Ishikawa (cell line): Measurements from ENCODE around the gene DPYSL3.

Experiments used
- CEBPB ChIP-seq: IDR thresholded peaks from 2 replicates; pipeline ENCODE4 v1.6.1; 2012
- CREB1 ChIP-seq: IDR thresholded peaks from 2 replicates; pipeline ENCODE4 v1.6.1; 2012; ENCODE audit warnings: low read depth
- EGR1 ChIP-seq: IDR thresholded peaks from 2 replicates; pipeline ENCODE4 v1.6.1; 2012
- EP300 ChIP-seq: IDR thresholded peaks from 2 replicates; pipeline ENCODE4 v1.6.1; 2012; ENCODE audit warnings: borderline replicate concordance
- FOXM1 ChIP-seq: IDR thresholded peaks from 2 replicates; pipeline ENCODE4 v1.6.1; 2012; ENCODE audit warnings: low read depth, borderline replicate concordance
- MAX ChIP-seq: IDR thresholded peaks from 2 replicates; pipeline ENCODE4 v1.6.1; 2012
- NFIC ChIP-seq: IDR thresholded peaks from 2 replicates; pipeline ENCODE4 v1.6.1; 2012
- RAD21 ChIP-seq: IDR thresholded peaks from 2 replicates; pipeline ENCODE4 v1.6.1; 2012; ENCODE audit warnings: low read depth
- TAF1 ChIP-seq: IDR thresholded peaks from 2 replicates; pipeline ENCODE4 v1.6.1; 2012; ENCODE audit warnings: low read depth, mild to moderate bottlenecking
- TCF12 ChIP-seq: IDR thresholded peaks from 2 replicates; pipeline ENCODE4 v1.6.1; 2012; ENCODE audit warnings: low read depth
- TEAD4 ChIP-seq: IDR thresholded peaks from 2 replicates; pipeline ENCODE4 v1.6.1; 2012
- USF1 ChIP-seq: IDR thresholded peaks from 2 replicates; pipeline ENCODE4 v1.6.1; 2012
- YY1 ChIP-seq: IDR thresholded peaks from 2 replicates; pipeline ENCODE4 v1.6.1; 2012; ENCODE audit warnings: low read depth
- ZBTB7A ChIP-seq: IDR thresholded peaks from 2 replicates; pipeline ENCODE4 v1.6.1; 2012; ENCODE audit warnings: low read depth
- TF ChIP-seq, protein P1 (sequence below): IDR thresholded peaks from 2 replicates; pipeline ENCODE4 v1.6.1; 2012; ENCODE audit warnings: low read depth, mild to moderate bottlenecking

Gene DPYSL3

DNA sequence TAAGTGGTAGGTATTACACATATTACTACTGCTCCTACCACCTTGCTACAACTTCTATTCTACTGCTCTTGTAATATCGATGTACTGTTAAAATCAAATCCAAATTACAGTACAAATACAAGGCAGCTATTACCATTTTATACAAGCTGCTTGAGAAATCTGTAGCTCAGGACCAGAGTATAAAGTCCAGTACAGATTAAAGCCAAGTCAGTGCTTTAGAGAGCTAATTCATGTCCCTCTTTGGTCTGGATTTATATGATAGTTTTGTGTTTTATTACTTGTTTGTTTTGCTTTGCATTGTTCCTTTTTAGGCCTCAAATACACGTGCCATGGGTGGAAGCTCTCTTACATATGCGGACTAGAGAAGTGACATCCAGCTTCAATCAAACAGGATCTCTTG lies 75.8 kb downstream of the DPYSL3 start:
- TF ChIP-seq, protein P1, sequence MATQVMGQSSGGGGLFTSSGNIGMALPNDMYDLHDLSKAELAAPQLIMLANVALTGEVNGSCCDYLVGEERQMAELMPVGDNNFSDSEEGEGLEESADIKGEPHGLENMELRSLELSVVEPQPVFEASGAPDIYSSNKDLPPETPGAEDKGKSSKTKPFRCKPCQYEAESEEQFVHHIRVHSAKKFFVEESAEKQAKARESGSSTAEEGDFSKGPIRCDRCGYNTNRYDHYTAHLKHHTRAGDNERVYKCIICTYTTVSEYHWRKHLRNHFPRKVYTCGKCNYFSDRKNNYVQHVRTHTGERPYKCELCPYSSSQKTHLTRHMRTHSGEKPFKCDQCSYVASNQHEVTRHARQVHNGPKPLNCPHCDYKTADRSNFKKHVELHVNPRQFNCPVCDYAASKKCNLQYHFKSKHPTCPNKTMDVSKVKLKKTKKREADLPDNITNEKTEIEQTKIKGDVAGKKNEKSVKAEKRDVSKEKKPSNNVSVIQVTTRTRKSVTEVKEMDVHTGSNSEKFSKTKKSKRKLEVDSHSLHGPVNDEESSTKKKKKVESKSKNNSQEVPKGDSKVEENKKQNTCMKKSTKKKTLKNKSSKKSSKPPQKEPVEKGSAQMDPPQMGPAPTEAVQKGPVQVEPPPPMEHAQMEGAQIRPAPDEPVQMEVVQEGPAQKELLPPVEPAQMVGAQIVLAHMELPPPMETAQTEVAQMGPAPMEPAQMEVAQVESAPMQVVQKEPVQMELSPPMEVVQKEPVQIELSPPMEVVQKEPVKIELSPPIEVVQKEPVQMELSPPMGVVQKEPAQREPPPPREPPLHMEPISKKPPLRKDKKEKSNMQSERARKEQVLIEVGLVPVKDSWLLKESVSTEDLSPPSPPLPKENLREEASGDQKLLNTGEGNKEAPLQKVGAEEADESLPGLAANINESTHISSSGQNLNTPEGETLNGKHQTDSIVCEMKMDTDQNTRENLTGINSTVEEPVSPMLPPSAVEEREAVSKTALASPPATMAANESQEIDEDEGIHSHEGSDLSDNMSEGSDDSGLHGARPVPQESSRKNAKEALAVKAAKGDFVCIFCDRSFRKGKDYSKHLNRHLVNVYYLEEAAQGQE: no peak
- no peak for TF ChIP-seq EP300
- no peak for TF ChIP-seq CEBPB
- no peak for TF ChIP-seq ZBTB7A
- no peak for TF ChIP-seq TEAD4
- TF ChIP-seq RAD21: no peak
- TF ChIP-seq TCF12: no peak
- TF ChIP-seq USF1: no peak
- no peak for TF ChIP-seq EGR1
- TF ChIP-seq TAF1: no peak
- no peak for TF ChIP-seq MAX
- no peak for TF ChIP-seq NFIC
- TF ChIP-seq CREB1: no peak
- no peak for TF ChIP-seq YY1
- TF ChIP-seq FOXM1: no peak

GRCh38 chr5:147432323-147432722 lies 77.5 kb downstream of the DPYSL3 start:
- no peak for TF ChIP-seq EGR1
- no peak for TF ChIP-seq USF1
- TF ChIP-seq CEBPB: no peak

GRCh38 chr5:147431586-147431985 lies 78.3 kb downstream of the DPYSL3 start:
- TF ChIP-seq CREB1: no peak
- TF ChIP-seq TAF1: no peak
- TF ChIP-seq TCF12: no peak
- no peak for TF ChIP-seq NFIC
- TF ChIP-seq EGR1: no peak
- no peak for TF ChIP-seq EP300
- TF ChIP-seq MAX: no peak
- no peak for TF ChIP-seq ZBTB7A
- TF ChIP-seq, protein P1: no peak
- TF ChIP-seq USF1: no peak
- TF ChIP-seq FOXM1: no peak
- TF ChIP-seq YY1: no peak
- no peak for TF ChIP-seq RAD21

DNA sequence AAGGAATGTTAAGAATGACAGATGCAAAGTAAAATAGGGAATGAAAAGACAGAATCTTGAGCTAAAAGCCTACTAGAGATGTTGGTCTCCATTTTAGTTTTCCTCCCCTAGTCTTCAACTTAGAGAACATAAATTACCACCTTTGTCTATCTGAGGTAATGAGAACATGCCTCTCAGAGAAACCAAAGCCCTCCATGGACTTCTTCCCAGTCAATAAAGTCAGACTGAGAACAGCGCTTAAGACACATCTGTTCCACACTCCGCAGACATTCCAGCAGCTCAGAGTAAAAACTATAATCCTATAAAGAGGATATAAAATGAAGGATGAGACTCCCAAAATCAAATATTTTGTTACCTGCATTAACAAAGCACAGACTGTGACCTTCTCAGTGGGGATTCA lies 79.2 kb downstream of the DPYSL3 start:
- no peak for TF ChIP-seq TAF1
- no peak for TF ChIP-seq FOXM1
- no peak for TF ChIP-seq ZBTB7A
- no peak for TF ChIP-seq TCF12
- no peak for TF ChIP-seq NFIC
- TF ChIP-seq YY1: no peak
- TF ChIP-seq USF1: no peak
- TF ChIP-seq RAD21: no peak
- TF ChIP-seq TEAD4: no peak
- TF ChIP-seq, protein P1: no peak
- TF ChIP-seq MAX: no peak
